Transverse colon (tissue), 3 donors: ENCODE data around the gene LMBR1.
"Not testable (repeated sequence)": the region's sequence is repeated elsewhere in the genome, so short reads cannot be mapped to it uniquely, and the experiment has no call there.

Experiments used
- EP300 ChIP-seq: sonication (generic); formaldehyde crosslinking; IDR thresholded peaks from one replicate; pipeline ENCODE4 v1.6.1; 2017; ENCODE audit warnings: antibody characterized with exemption, low read depth
- TF ChIP-seq, protein P1 (sequence below), 5 experiments: fragments of 200-600 bp in 3 of 5; fragments of 450-650 bp in 2 of 5; sonication (generic) in 3 of 5; IDR thresholded peaks; 1 replicate in 2 of 5; 2 replicates in 3 of 5; pipeline ENCODE4 v1.5.1; 2016 to 2017; ENCODE audit warnings: antibody characterized with exemption in 5 of 5, inconsistent platforms in 3 of 5, mild to moderate bottlenecking in 2 of 5, moderate library complexity in 1 of 5

DNA sequence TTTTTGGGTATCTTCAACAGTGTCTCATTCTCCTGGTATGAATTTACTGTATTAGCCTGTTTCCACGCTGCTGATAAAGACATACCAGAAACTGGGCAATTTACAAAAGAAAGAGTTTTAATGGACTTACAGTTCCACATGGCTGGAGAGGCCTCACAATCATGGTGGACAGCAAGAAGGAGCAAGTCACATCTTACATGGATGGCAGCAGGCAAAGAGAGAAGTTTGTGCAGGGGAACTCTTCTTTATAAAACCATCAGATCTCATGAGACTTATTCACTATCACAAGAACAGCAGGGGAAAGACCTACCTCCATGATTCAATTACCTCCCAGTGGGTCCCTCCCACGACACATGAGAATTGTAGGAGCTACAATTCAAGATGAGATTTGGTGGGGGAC is 31.0 kb downstream of the LMBR1 start:
- TF ChIP-seq, protein P1, sequence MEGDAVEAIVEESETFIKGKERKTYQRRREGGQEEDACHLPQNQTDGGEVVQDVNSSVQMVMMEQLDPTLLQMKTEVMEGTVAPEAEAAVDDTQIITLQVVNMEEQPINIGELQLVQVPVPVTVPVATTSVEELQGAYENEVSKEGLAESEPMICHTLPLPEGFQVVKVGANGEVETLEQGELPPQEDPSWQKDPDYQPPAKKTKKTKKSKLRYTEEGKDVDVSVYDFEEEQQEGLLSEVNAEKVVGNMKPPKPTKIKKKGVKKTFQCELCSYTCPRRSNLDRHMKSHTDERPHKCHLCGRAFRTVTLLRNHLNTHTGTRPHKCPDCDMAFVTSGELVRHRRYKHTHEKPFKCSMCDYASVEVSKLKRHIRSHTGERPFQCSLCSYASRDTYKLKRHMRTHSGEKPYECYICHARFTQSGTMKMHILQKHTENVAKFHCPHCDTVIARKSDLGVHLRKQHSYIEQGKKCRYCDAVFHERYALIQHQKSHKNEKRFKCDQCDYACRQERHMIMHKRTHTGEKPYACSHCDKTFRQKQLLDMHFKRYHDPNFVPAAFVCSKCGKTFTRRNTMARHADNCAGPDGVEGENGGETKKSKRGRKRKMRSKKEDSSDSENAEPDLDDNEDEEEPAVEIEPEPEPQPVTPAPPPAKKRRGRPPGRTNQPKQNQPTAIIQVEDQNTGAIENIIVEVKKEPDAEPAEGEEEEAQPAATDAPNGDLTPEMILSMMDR (IDR thresholded peaks at IDR 0.05), result not testable (repeated sequence)
- TF ChIP-seq EP300, result not testable (repeated sequence)
